Neural cell (in vitro differentiated cells): ENCODE data around the gene SMIM36. TPM values are rescaled to one million over a fixed set of nuclear protein-coding genes. Genes with fewer than 3 reads are reported as not detected.

Experiments
- H2AFZ ChIP-seq: fragments of 200-600, 300-800 bp; sonication (generic), shearing (Covaris generic); 2 replicates; pipeline ENCODE4 v1.6.0; 2014; ENCODE audit warnings: low read depth, mild to moderate bottlenecking, antibody characterized with exemption, low read length, moderate library complexity
- H3F3A ChIP-seq: fragments of 200-600 bp; shearing (Covaris generic); 2 replicates; pipeline ENCODE4 v1.6.1; 2016; ENCODE audit warnings: mild to moderate bottlenecking, moderate library complexity, mixed read lengths, antibody characterized with exemption, low read length; ENCODE audit not compliant: insufficient read depth, poor library complexity, severe bottlenecking
- H3K27ac ChIP-seq: fragments of 200-600, 300-800 bp; sonication (generic), shearing (Covaris generic); 2 replicates; pipeline ENCODE4 v1.5.1; 2014; ENCODE audit warnings: mild to moderate bottlenecking, low read length, moderate library complexity
- H3K27me3 ChIP-seq: fragments of 300-800, 200-600 bp; sonication (generic), shearing (Covaris generic); 2 replicates; pipeline ENCODE4 v1.6.0; 2014; ENCODE audit warnings: mild to moderate bottlenecking, low read depth, low read length, moderate library complexity; ENCODE audit not compliant: insufficient read depth
- H3K36me3 ChIP-seq: fragments of 300-800, 200-600 bp; sonication (generic), shearing (Covaris generic); 2 replicates; pipeline ENCODE4 v1.5.1; 2014; ENCODE audit warnings: mild to moderate bottlenecking, antibody characterized with exemption, low read length, moderate library complexity; ENCODE audit not compliant: insufficient read depth
- H3K4me2 ChIP-seq: fragments of 300-800, 200-600 bp; sonication (generic), shearing (Covaris generic); 2 replicates; pipeline ENCODE4 v1.6.0; 2014; ENCODE audit warnings: mild to moderate bottlenecking, low read length
- H3K4me3 ChIP-seq: fragments of 300-800, 200-600 bp; sonication (generic), shearing (Covaris generic); 2 replicates; pipeline ENCODE4 v1.5.1; 2014; ENCODE audit warnings: mild to moderate bottlenecking, low read length, moderate library complexity
- H3K79me2 ChIP-seq: fragments of 200-600 bp; shearing (Covaris generic); replicated peaks from 2 replicates; pipeline ENCODE4 v1.6.0; 2014; ENCODE audit warnings: mild to moderate bottlenecking, low read length, moderate library complexity; ENCODE audit not compliant: insufficient read depth
- H3K9ac ChIP-seq: fragments of 300-800, 200-600 bp; sonication (generic), shearing (Covaris generic); 2 replicates; pipeline ENCODE4 v1.6.1; 2016; ENCODE audit warnings: mild to moderate bottlenecking, low read length, mixed read lengths
- H3K9me2 ChIP-seq: fragments of 200-600 bp; shearing (Covaris generic); 2 replicates; pipeline ENCODE4 v1.6.1; 2016; ENCODE audit warnings: mild to moderate bottlenecking, low read length, mixed read lengths; ENCODE audit not compliant: insufficient read depth
- H3K9me3 ChIP-seq: fragments of 200-600, 300-800 bp; sonication (generic), shearing (Covaris generic); 2 replicates; pipeline ENCODE4 v1.6.1; 2016; ENCODE audit warnings: mild to moderate bottlenecking, mixed run types, low read length, moderate library complexity, mixed read lengths
- H4K20me1 ChIP-seq: fragments of 200-600 bp; shearing (Covaris generic); 2 replicates; pipeline ENCODE4 v1.6.1; 2016; ENCODE audit warnings: mild to moderate bottlenecking, mixed run types; ENCODE audit not compliant: insufficient read depth
- EP300 ChIP-seq: fragments of 450-650 bp; conservative IDR thresholded peaks from 2 replicates; pipeline ENCODE4 v1.6.1; 2014; ENCODE audit warnings: antibody characterized with exemption, mild to moderate bottlenecking, moderate library complexity; ENCODE audit not compliant: poor library complexity, severe bottlenecking
- EZH2 ChIP-seq: fragments of 200-600, 300-800 bp; shearing (Covaris generic), sonication (generic); IDR thresholded peaks from 2 replicates; pipeline ENCODE4 v1.6.1; 2014; ENCODE audit warnings: antibody characterized with exemption, low read length, borderline replicate concordance, mild to moderate bottlenecking; ENCODE audit not compliant: insufficient read depth, poor library complexity, severe bottlenecking
- MXI1 ChIP-seq: fragments of 450-650 bp; conservative IDR thresholded peaks from 2 replicates; pipeline ENCODE4 v1.6.1; 2014; ENCODE audit warnings: antibody characterized with exemption, mild to moderate bottlenecking; ENCODE audit not compliant: poor library complexity, severe bottlenecking
- POLR2AphosphoS5 ChIP-seq: IDR thresholded peaks from 2 replicates; pipeline ENCODE4 v1.6.1; 2012
- RAD21 ChIP-seq: fragments of 450-650 bp; conservative IDR thresholded peaks from 2 replicates; pipeline ENCODE4 v1.6.1; 2014; ENCODE audit warnings: antibody characterized with exemption, mild to moderate bottlenecking, moderate library complexity
- SMC3 ChIP-seq: fragments of 450-650 bp; conservative IDR thresholded peaks from 2 replicates; pipeline ENCODE4 v1.6.1; 2014; ENCODE audit warnings: antibody characterized with exemption, mild to moderate bottlenecking, moderate library complexity; ENCODE audit not compliant: poor library complexity
- TAF1 ChIP-seq: IDR thresholded peaks from 2 replicates; pipeline ENCODE4 v1.6.1; 2012; ENCODE audit warnings: low read depth
- polyA plus RNA-seq: library from polyadenylated mRNA; depleted of rRNA; stranded (reverse); fragments of >200 nt; gene quantifications from 2 replicates; pipeline ENCODE4 v1.2.3, GENCODE V29; 2014
- TF ChIP-seq, protein P1 (sequence below): fragments of 450-650 bp; IDR thresholded peaks from 2 replicates; pipeline ENCODE4 v1.5.1; 2014; ENCODE audit warnings: antibody characterized with exemption, mild to moderate bottlenecking, moderate library complexity; ENCODE audit not compliant: poor library complexity, severe bottlenecking
- TF ChIP-seq, protein P2 (sequence below): IDR thresholded peaks from 2 replicates; pipeline ENCODE4 v1.6.1; 2012; ENCODE audit warnings: borderline replicate concordance

The SMIM36 gene
- polyA plus RNA-seq, 1 donor from 2014 or later, result not detected

DNA sequence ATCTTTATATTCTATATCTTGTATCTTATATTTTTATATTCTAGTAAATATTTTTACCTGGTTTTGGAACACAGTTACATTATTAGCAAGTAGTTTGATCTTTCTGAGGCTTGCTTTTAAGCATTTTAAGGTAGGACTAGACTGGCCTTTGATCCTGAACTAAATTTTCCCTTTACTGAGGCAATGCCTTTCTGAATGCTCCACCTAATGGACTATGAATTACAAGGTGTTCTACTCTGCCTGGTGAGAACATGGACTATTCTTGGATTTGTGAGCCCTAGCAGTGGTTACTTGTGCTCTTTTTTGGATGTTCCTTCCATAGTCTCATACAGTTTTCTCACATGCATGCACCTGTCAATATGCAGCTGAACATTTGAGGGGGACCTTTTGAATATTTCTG, 32.5 kb upstream of the SMIM36 start:
- H3F3A ChIP-seq, result no peaks in the 10 kb centered on the region
- no peaks in the 10 kb centered on the region for H3K9me3 ChIP-seq
- H3K36me3 ChIP-seq, result no peaks in the 10 kb centered on the region

DNA sequence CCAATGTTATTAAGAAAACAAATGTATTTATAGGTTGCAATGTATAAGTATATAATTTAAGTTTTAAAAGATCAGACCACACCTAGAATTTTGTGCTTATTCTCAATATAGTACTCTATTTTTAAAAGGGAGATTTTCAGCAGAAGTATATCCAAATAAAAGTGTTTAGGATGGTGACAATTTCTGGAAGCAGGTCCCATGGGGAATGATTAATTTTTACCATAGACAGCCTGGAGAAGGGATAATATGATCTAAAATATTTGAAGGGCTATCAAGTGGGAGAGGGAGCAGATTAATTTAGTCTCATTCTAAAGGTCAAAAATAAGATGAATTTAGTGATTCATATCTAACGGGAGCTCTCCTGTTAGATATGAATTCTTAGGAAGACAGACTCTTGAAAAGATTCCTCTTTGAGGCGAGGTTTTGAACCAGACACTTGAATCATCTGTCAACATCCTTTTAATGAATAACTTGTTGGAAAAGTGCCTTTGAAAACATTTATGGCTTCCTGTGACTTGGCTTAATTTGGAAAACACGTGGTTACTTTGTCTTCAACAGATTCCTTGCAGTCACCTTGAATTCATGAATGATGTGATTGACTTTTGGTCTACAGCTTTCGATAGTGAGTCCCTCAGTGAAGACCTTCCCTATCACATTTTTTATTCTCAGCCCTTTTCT, 29.3 kb upstream of the SMIM36 start:
- Histone ChIP-seq H3K9me3 (no peaks in the 10 kb centered on the region), H3K79me2 (no peaks in the 10 kb centered on the region), H3K9ac (no peak overlapping the region), H3K9me2 (no peaks in the 10 kb centered on the region), H3K36me3 (no peaks in the 10 kb centered on the region), H3K4me2 (no peak overlapping the region), H3K4me3 (no peak overlapping the region), H3K27me3 (no peaks in the 10 kb centered on the region), H3K27ac (no peak overlapping the region), H4K20me1 (no peaks in the 10 kb centered on the region), H2AFZ (no peak overlapping the region), H3F3A (no peaks in the 10 kb centered on the region)
- TF ChIP-seq POLR2AphosphoS5, result no peak
- TF ChIP-seq, protein P1, sequence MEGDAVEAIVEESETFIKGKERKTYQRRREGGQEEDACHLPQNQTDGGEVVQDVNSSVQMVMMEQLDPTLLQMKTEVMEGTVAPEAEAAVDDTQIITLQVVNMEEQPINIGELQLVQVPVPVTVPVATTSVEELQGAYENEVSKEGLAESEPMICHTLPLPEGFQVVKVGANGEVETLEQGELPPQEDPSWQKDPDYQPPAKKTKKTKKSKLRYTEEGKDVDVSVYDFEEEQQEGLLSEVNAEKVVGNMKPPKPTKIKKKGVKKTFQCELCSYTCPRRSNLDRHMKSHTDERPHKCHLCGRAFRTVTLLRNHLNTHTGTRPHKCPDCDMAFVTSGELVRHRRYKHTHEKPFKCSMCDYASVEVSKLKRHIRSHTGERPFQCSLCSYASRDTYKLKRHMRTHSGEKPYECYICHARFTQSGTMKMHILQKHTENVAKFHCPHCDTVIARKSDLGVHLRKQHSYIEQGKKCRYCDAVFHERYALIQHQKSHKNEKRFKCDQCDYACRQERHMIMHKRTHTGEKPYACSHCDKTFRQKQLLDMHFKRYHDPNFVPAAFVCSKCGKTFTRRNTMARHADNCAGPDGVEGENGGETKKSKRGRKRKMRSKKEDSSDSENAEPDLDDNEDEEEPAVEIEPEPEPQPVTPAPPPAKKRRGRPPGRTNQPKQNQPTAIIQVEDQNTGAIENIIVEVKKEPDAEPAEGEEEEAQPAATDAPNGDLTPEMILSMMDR, result no peak
- TF ChIP-seq, protein P2, sequence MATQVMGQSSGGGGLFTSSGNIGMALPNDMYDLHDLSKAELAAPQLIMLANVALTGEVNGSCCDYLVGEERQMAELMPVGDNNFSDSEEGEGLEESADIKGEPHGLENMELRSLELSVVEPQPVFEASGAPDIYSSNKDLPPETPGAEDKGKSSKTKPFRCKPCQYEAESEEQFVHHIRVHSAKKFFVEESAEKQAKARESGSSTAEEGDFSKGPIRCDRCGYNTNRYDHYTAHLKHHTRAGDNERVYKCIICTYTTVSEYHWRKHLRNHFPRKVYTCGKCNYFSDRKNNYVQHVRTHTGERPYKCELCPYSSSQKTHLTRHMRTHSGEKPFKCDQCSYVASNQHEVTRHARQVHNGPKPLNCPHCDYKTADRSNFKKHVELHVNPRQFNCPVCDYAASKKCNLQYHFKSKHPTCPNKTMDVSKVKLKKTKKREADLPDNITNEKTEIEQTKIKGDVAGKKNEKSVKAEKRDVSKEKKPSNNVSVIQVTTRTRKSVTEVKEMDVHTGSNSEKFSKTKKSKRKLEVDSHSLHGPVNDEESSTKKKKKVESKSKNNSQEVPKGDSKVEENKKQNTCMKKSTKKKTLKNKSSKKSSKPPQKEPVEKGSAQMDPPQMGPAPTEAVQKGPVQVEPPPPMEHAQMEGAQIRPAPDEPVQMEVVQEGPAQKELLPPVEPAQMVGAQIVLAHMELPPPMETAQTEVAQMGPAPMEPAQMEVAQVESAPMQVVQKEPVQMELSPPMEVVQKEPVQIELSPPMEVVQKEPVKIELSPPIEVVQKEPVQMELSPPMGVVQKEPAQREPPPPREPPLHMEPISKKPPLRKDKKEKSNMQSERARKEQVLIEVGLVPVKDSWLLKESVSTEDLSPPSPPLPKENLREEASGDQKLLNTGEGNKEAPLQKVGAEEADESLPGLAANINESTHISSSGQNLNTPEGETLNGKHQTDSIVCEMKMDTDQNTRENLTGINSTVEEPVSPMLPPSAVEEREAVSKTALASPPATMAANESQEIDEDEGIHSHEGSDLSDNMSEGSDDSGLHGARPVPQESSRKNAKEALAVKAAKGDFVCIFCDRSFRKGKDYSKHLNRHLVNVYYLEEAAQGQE, result no peak
- no peak for TF ChIP-seq TAF1
- TF ChIP-seq EP300, result no peak
- no peak for TF ChIP-seq MXI1
- no peak for TF ChIP-seq SMC3
- TF ChIP-seq EZH2, result no peak
- no peak for TF ChIP-seq RAD21

More for the DNA sequence above, 32.5 kb upstream of the SMIM36 start:
- H4K20me1 ChIP-seq, result no peaks in the 10 kb centered on the region
- H3K9ac ChIP-seq, result no peak overlapping the region
- no peaks in the 10 kb centered on the region for H3K27me3 ChIP-seq
- no peak overlapping the region for H3K4me3 ChIP-seq
- TF ChIP-seq SMC3 (no peak), TAF1 (no peak), EZH2 (no peak), POLR2AphosphoS5 (no peak), EP300 (no peak)
- TF ChIP-seq, protein P1, result no peak
- TF ChIP-seq, protein P2, result no peak
- no peak overlapping the region for H3K4me2 ChIP-seq
- no peak overlapping the region for H2AFZ ChIP-seq
- H3K79me2 ChIP-seq, result no peaks in the 10 kb centered on the region
- no peaks in the 10 kb centered on the region for H3K9me2 ChIP-seq
- H3K27ac ChIP-seq, result no peak overlapping the region
